ENCODE data around the gene SPINK8.

SPINK8 gene

DNA sequence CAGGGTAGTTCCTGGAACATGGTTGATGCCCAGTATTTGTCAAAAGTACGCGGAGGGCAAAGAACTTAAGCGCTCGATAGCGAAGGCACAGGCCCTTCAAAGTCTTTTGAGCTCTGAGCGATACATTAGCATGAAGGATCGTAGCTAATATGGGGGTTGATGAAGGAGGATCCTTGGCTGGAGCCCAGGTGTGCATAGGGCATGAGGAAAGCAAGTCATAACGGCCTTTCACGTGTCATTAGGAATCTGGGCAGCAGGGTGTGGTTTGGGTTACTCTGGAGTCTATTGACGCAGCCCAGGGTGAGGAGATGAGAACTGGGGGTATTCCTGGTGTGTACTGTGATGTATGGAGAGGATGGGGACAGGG is 31.7 kb downstream of the SPINK8 start:
- H3K4me1 ChIP-seq (ENCODE audit: insufficient read depth, insufficient read length), result no peaks in the 10 kb centered on the region
- H3K9me3 ChIP-seq (ENCODE audit: insufficient read depth, low read length), result peaks cover 5% of the 10 kb centered on the region; the same call in 1 of the 2 replicates
- H3K36me3 ChIP-seq (ENCODE audit: insufficient read depth, insufficient read length, low read length), result peaks cover 26% of the 10 kb centered on the region
- no peak for DNase-seq (ENCODE audit: low read depth, low spot score)
- no peak for TF ChIP-seq ZNF274 (IDR thresholded peaks at IDR 0.05; ENCODE audit: low read depth, low read length)
- H3K9ac ChIP-seq (ENCODE audit: insufficient read length, low read depth), result peak overlapping the region; percentile 94
- H3K27me3 ChIP-seq (ENCODE audit: insufficient read depth, insufficient read length), result peaks cover 5% of the 10 kb centered on the region
- H3K4me3 ChIP-seq (ENCODE audit: insufficient read length, low read depth), result peak overlapping the region; percentile 89

DNA sequence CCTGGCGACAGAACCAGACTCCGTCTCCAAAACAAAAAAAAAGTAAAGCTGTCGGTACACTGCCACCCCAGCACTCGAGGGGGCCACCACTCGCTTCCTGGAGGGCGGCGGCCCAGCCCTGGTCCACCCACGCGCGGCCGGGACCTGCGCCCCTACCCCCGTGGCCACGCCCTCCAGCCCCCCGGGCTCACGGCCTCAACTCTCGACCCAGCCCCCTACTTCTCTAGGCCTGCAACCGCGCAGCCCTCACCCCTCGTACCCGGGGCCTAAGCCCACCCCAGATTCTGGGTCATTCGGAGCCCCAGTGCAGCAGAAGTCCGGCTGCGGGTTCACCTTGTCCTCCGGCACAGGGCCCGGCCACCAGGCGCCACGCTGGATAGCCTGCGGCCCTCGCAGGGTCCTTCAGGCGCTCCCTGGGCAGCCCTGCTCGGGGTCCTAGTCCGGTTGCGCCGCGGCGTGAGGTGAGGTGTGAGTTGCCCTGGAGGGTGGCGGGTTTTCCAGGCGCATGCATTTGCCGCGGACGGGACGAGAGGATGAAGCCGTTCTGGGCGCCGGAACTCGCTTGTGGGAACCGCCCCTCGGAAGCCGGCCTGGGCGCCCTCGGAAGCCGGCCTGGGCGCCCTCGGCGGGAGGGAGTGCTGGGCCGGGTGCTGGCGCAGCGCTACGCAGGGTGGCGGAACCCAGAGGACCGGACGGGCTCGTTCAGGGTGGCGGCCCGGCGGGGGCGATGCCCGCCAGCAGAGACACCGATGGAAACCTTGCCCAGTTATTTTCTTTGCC is 32.3 kb downstream of the SPINK8 start, which contains the start of gene NME6:
TSS of gene NME6 (minus strand) at position 348 of the 780 bp plus-strand sequence.
- peak; percentile 89 for DNase-seq (ENCODE audit: low read depth, low spot score)
- H3K9ac ChIP-seq (ENCODE audit: insufficient read length, low read depth), result peak within 1 kb of the TSS; percentile 94
- no peaks in the 10 kb centered on the region for H3K27me3 ChIP-seq (ENCODE audit: insufficient read depth, insufficient read length)
- no peak for TF ChIP-seq ZNF274 (IDR thresholded peaks at IDR 0.05; ENCODE audit: low read depth, low read length)
- no peak for TF ChIP-seq YY1 (IDR thresholded peaks at IDR 0.05; ENCODE audit: insufficient read depth, insufficient read length)
- H3K4me3 ChIP-seq (ENCODE audit: insufficient read length, low read depth), result peak within 1 kb of the TSS; percentile 89
- H3K9me3 ChIP-seq (ENCODE audit: insufficient read depth, low read length), result peaks cover 5% of the 10 kb centered on the region; the same call in 1 of the 2 replicates
- no peaks in the 10 kb centered on the region for H3K4me1 ChIP-seq (ENCODE audit: insufficient read depth, insufficient read length)
- H3K36me3 ChIP-seq (ENCODE audit: insufficient read depth, insufficient read length, low read length), result peaks cover 32% of the 10 kb centered on the region

DNA sequence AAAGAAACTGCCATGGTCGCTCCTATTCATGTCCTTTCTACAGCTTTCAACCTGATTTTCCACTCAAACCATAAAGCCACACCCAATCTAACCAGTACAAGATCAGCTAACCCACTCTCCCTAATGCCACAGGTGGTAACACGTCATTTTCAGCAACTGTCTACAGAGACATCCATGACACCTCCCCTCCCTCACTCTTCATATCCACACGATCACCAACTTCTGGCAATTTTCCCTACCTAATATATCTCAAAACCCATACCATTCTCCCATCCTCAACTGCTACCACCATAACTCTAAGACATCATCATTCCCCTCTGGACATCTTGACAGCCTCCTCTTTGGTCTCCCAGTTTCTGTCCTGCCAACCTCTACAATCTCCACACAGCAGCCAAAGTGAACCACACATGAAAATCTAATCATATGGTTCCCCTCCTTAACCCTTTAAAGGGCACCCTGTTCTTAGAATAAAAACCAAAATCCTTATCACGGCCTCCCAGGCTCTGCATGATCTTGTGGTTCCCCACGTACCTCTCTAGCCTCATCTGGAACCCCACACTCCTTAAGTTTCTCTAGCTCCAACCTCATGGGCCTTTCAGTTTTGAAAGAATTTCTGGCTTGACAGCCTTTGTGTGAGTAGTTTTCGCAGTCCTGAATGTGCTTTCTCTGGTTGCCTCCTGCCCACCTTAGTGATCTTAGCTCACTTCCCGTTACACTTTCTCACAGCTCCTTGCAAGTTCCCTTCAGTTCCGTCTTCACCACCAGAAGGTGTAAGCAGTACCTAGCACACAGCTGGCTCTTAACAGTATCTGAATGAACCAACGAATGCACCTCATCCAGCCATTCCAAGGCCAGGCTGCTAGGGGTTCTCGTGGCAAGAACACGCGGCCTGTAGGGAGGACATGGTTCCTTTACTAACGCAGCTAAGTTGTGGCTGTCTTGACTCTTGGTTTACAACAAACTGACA is 33.4 kb downstream of the SPINK8 start:
- peaks cover 40% of the 10 kb centered on the region for H3K36me3 ChIP-seq (ENCODE audit: insufficient read depth, insufficient read length, low read length)
- no peaks in the 10 kb centered on the region for H3K9me3 ChIP-seq (ENCODE audit: insufficient read depth, low read length)
- H3K27me3 ChIP-seq (ENCODE audit: insufficient read depth, insufficient read length), result no peaks in the 10 kb centered on the region
- H3K9ac ChIP-seq (ENCODE audit: insufficient read length, low read depth), result peak overlapping the region; percentile 94
- no peaks in the 10 kb centered on the region for H3K4me1 ChIP-seq (ENCODE audit: insufficient read depth, insufficient read length)
- peak overlapping the region; percentile 89 for H3K4me3 ChIP-seq (ENCODE audit: insufficient read length, low read depth)
- no peak for TF ChIP-seq YY1 (IDR thresholded peaks at IDR 0.05; ENCODE audit: insufficient read depth, insufficient read length)
- no peak for TF ChIP-seq ZNF274 (IDR thresholded peaks at IDR 0.05; ENCODE audit: low read depth, low read length)
- no peak for TF ChIP-seq SUZ12 (IDR thresholded peaks at IDR 0.05; ENCODE audit: extremely low read depth, insufficient read depth, insufficient read length)
- no peak for DNase-seq (ENCODE audit: low read depth, low spot score)

DNA sequence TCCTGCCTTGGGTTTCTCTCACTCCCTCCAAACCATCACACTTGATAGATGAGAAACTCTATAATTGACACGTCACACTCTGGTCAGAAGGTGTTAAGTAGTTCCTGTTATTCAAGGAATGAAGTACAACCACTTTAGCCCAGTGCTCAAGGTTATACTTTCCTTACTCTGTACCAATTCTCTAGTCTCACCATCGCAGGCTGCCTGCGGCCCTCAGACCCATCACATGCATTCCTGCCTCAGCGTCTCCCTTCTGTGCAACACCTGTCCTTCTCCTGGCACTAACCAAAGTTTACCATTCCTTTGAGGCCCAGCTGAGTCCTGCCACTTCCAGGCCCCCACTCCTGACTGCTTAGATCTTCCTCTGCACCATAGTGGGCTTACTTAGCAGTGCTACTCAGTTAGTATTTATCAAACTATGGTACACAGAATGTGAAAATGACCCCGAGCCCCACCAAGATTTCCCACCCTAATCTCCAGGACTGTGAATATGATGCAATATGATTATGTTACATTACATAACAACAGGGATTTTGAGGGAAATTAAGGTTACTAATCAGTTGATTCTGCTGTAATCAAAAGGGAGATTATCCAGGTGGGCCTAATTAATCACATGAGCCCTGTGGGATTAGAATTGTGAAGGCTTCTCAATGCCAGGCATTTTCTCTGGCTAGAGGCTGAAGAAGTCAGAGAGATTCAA is 36.2 kb downstream of the SPINK8 start:
- Histone ChIP-seq H3K36me3 (ENCODE audit: insufficient read depth, insufficient read length, low read length) (peaks cover 63% of the 10 kb centered on the region), H3K4me1 (ENCODE audit: insufficient read depth, insufficient read length) (no peaks in the 10 kb centered on the region), H3K4me3 (ENCODE audit: insufficient read length, low read depth) (no peak overlapping the region), H3K9me3 (ENCODE audit: insufficient read depth, low read length) (no peaks in the 10 kb centered on the region), H3K9ac (ENCODE audit: insufficient read length, low read depth) (no peak overlapping the region), H3K27me3 (ENCODE audit: insufficient read depth, insufficient read length) (no peaks in the 10 kb centered on the region)
- no peak for DNase-seq (ENCODE audit: low read depth, low spot score)
- no peak for TF ChIP-seq ZNF274 (IDR thresholded peaks at IDR 0.05; ENCODE audit: low read depth, low read length)
- no peak for TF ChIP-seq SUZ12 (IDR thresholded peaks at IDR 0.05; ENCODE audit: extremely low read depth, insufficient read depth, insufficient read length)
- no peak for TF ChIP-seq YY1 (IDR thresholded peaks at IDR 0.05; ENCODE audit: insufficient read depth, insufficient read length)

DNA sequence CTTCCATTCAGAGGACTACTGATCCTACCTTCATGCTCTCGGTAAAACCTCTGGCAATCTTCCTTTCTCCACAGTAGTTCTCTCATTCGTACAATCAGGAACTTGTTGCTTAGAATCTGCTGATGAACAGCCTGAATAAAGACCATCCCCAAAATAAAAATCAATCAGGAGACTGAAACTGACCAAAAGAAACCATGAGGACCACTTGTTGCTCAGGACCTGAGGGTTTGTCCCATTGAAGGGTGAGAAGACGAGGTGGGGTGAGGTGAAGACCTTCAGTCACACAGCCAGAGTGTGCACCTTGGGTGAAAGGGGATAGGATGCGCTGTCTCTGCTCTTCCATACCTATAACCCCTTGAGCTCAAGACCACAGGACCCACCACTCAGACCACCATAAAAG is 36.8 kb downstream of the SPINK8 start:
- no peak for TF ChIP-seq SUZ12 (IDR thresholded peaks at IDR 0.05; ENCODE audit: extremely low read depth, insufficient read depth, insufficient read length)
- TF ChIP-seq YY1 (IDR thresholded peaks at IDR 0.05; ENCODE audit: insufficient read depth, insufficient read length), result no peak
- TF ChIP-seq ZNF274 (IDR thresholded peaks at IDR 0.05; ENCODE audit: low read depth, low read length), result no peak
- H3K36me3 ChIP-seq (ENCODE audit: insufficient read depth, insufficient read length, low read length), result peaks cover 66% of the 10 kb centered on the region
- no peak for DNase-seq (ENCODE audit: low read depth, low spot score)

DNA sequence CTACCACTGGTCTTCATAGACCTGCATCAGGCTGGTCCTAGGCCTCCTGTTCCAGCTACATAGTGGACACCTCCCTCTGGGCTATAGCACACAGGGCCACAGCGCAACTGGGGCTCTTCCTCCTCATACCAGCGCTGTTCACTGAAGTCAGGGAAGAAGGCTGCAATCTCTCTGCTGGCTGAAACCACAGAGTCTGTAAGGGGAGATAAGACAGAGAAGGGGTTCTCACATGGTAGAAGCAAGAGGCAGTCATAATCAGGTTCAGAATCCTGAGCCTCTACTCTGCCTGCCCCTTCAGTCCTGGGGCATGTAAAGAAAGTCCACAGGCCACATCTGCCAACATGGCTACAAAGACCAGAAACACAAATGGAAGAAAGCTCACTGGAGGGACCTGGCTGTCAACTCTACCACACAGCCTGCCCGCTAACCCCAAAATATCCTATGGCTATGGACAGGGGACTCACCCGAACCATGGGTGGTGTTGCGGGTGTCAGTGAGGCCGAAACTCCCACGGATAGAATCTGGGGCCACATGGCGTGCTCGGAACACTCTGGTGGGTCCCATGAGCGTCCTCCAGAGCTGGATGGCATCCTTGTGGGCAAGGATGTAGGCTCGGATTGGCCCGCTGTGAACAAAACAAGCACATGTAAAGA is 38.7 kb downstream of the SPINK8 start:
- no peak for DNase-seq (ENCODE audit: low read depth, low spot score)
- Histone ChIP-seq H3K4me1 (ENCODE audit: insufficient read depth, insufficient read length) (no peaks in the 10 kb centered on the region), H3K36me3 (ENCODE audit: insufficient read depth, insufficient read length, low read length) (peaks cover 61% of the 10 kb centered on the region), H3K4me3 (ENCODE audit: insufficient read length, low read depth) (no peak overlapping the region), H3K9ac (ENCODE audit: insufficient read length, low read depth) (no peak overlapping the region), H3K9me3 (ENCODE audit: insufficient read depth, low read length) (0 out of 2 replicates have a peak, but pooled peaks cover under 1% of the 10 kb centered on the region), H3K27me3 (ENCODE audit: insufficient read depth, insufficient read length) (no peaks in the 10 kb centered on the region)
- TF ChIP-seq YY1 (IDR thresholded peaks at IDR 0.05; ENCODE audit: insufficient read depth, insufficient read length) (no peak), SUZ12 (IDR thresholded peaks at IDR 0.05; ENCODE audit: extremely low read depth, insufficient read depth, insufficient read length) (no peak), ZNF274 (IDR thresholded peaks at IDR 0.05; ENCODE audit: low read depth, low read length) (no peak)

More for the DNA sequence above, 36.8 kb downstream of the SPINK8 start:
- Histone ChIP-seq H3K4me3 (ENCODE audit: insufficient read length, low read depth) (no peak overlapping the region), H3K9ac (ENCODE audit: insufficient read length, low read depth) (no peak overlapping the region), H3K27me3 (ENCODE audit: insufficient read depth, insufficient read length) (no peaks in the 10 kb centered on the region), H3K4me1 (ENCODE audit: insufficient read depth, insufficient read length) (no peaks in the 10 kb centered on the region), H3K9me3 (ENCODE audit: insufficient read depth, low read length) (no peaks in the 10 kb centered on the region)

Data from NT2/D1 (cell line).